Brain microvascular endothelial cell (primary cell): ENCODE results near the gene MTCH1.
"Not testable (repeated sequence)": the region's sequence is repeated elsewhere in the genome, so short reads cannot be mapped to it uniquely, and the experiment has no call there.

Source experiments
- DNase-seq: peaks from one replicate; pipeline ENCODE4 v3.0.0-alpha.2; 2020
- H3K27ac ChIP-seq: fragments of 250-450 bp; sonication (Bioruptor Pico); 2 replicates; pipeline ENCODE4 v1.5.1; 2020; ENCODE audit warnings: mild to moderate bottlenecking, moderate library complexity
- H3K27me3 ChIP-seq: fragments of 250-450 bp; sonication (Bioruptor Pico); replicated peaks from 2 replicates; pipeline ENCODE4 v1.5.1; 2020; ENCODE audit warnings: mild to moderate bottlenecking
- H3K36me3 ChIP-seq: fragments of 250-450 bp; sonication (Bioruptor Pico); replicated peaks from 2 replicates; pipeline ENCODE4 v1.5.1; 2020; ENCODE audit warnings: mild to moderate bottlenecking
- H3K4me3 ChIP-seq: 2 replicates; pipeline ENCODE4 v1.5.1; 2011; ENCODE audit warnings: low read depth, mild to moderate bottlenecking, control low read depth, low read length, moderate library complexity
- CTCF ChIP-seq: IDR thresholded peaks from 2 replicates; pipeline ENCODE4 v1.5.1; 2011; ENCODE audit warnings: low read depth, mild to moderate bottlenecking, moderate library complexity, low read length, control low read depth, inconsistent platforms; ENCODE audit errors: missing control alignments
- in situ Hi-C: cut with HindIII; loops from 2 replicates; pipeline ENCODE4 v1.10.0; 2017; ENCODE audit warnings: low sequenced_read_pairs, low pct_ligation_motif_present

Gene MTCH1

GRCh38 chr6:36955671-36956445 is 30.1 kb downstream of the MTCH1 start:
- no peak overlapping the region for H3K27ac ChIP-seq
- no peaks in the 10 kb centered on the region for H3K27me3 ChIP-seq
- no peaks in the 10 kb centered on the region for H3K36me3 ChIP-seq
- no peak for TF ChIP-seq CTCF
- in situ Hi-C loops, result no loop called here
- no peak overlapping the region for H3K4me3 ChIP-seq
- DNase-seq, result no peak

- H3K27me3 ChIP-seq, result no peaks in the 10 kb centered on the region
- in situ Hi-C loops, result no loop called here
- H3K4me3 ChIP-seq, result no peak overlapping the region
- no peak for DNase-seq
- no peak overlapping the region for H3K27ac ChIP-seq
- H3K36me3 ChIP-seq, result no peaks in the 10 kb centered on the region
- no peak for TF ChIP-seq CTCF
Observed at GRCh38 chr6:36955136-36955535, 30.9 kb downstream of the MTCH1 start.

- Histone ChIP-seq H3K27me3 (no peaks in the 10 kb centered on the region), H3K4me3 (no peak within 1 kb of the TSS), H3K27ac (no peak within 1 kb of the TSS), H3K36me3 (no peaks in the 10 kb centered on the region)
- no peak for DNase-seq
- no peak for TF ChIP-seq CTCF
- in situ Hi-C loops, result no loop called here
Observed at GRCh38 chr6:36954262-36954931, 31.6 kb downstream of the MTCH1 start, which contains the start of gene PI16. Gene PI16, plus strand, starts transcription at chr6:36954738. Its CDS starts 23 bp downstream, at chr6:36954761.

- H3K27me3 ChIP-seq, result no peaks in the 10 kb centered on the region
- in situ Hi-C loops, result no loop called here
- H3K4me3 ChIP-seq, result no peak overlapping the region
- H3K27ac ChIP-seq, result no peak overlapping the region
- TF ChIP-seq CTCF, result no peak
- DNase-seq, result no peak
- no peaks in the 10 kb centered on the region for H3K36me3 ChIP-seq
Observed at GRCh38 chr6:36953931-36954261, 32.1 kb downstream of the MTCH1 start.

- peak; percentile 80 for DNase-seq
- peak overlapping the region; percentile 92 for H3K27ac ChIP-seq
- in situ Hi-C loops, result no loop called here
Observed at GRCh38 chr6:36949636-36950035, 36.4 kb downstream of the MTCH1 start.

GRCh38 chr6:36949076-36949475 is 36.9 kb downstream of the MTCH1 start:
- H3K36me3 ChIP-seq, H3K4me3 ChIP-seq, H3K27me3 ChIP-seq, DNase-seq, in situ Hi-C loops: not testable (repeated sequence)
- peak overlapping the region; percentile 92 for H3K27ac ChIP-seq

More at GRCh38 chr6:36949636-36950035, 36.4 kb downstream of the MTCH1 start:
- H3K4me3 ChIP-seq, result no peak overlapping the region
- H3K36me3 ChIP-seq, result no peaks in the 10 kb centered on the region
- H3K27me3 ChIP-seq, result no peaks in the 10 kb centered on the region
- TF ChIP-seq CTCF, result no peak
